GM21528 (cell line): ENCODE results near the gene ATG4C.
"Not testable (repeated sequence)": the region's sequence is repeated elsewhere in the genome, so short reads cannot be mapped to it uniquely, and the experiment has no call there.

Source experiments
- ATAC-seq: cut with Tn5 transposase; IDR thresholded peaks from one replicate; pipeline ENCODE4 v1.9.1; 2021; ENCODE audit warnings: mild to moderate bottlenecking, moderate library complexity; ENCODE audit not compliant: unreplicated experiment, low FRiP score

Gene ATG4C

DNA sequence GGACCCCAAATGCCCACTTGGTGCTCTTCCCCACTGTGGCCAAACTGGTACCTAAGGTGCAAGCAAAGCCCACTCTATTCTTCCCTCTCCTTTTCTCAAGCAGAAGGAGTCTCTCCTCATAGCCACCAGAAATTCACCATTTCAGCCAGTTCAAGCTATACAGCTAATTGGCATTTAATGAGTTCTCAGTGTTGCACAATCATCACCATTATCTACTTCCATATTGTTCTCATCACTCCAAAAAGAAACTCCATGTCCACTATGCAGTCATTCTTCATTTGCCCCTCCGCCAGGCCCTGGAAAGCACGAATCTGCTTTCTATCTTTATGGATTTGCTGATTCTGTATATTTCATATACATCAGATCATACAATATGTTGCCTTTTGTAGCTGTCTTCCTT lies 9.9 kb upstream of the ATG4C start:
- ATAC-seq = no peak

DNA sequence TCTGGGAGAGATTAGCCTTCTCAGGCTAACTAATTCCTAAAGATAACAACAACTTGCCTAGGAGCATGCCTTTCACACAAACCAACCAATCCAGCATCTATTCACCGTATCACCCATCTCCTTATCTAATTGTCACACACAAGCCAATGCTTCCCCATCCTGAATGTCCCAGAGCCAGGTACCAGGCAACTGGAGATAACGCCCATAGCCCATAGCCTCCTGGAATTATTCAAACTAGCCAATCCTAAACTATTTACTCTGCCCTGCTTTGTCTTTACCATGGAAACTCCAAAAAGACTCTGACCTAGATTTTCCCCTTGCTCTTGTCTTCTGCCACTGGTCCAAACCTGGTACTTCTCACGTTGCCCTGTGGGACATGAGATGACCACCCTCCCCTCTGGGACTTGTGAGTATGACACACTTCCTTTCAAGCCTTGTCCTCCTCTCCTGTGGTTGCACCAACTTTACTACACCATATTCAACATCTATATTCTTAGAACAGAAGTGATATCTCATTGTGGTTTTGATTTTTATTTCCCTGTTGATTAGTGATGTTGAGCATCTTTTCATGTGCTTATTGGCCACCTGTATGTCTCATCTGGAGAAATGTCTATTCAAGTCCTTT lies 8.8 kb upstream of the ATG4C start:
- no peak for ATAC-seq

DNA sequence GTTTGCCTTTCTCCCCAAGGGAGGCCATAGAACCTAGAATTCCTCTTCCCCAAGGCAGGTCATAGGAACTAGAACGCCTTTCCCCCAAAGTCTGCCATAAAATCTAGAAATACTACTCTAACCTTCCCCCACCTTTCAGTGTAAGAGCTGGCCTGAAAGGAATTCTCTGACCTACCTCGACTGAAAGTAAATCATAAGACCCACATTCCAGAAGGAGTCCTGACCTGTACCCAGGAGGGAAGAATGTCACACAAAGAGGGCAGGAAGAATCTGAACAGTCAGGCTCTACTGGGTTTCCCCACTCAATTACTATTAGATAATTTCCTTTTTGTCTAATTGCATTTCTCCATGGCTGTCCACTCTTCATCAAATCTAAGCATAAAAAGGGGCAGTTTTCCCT lies 5.7 kb upstream of the ATG4C start:
- no peak for ATAC-seq

DNA sequence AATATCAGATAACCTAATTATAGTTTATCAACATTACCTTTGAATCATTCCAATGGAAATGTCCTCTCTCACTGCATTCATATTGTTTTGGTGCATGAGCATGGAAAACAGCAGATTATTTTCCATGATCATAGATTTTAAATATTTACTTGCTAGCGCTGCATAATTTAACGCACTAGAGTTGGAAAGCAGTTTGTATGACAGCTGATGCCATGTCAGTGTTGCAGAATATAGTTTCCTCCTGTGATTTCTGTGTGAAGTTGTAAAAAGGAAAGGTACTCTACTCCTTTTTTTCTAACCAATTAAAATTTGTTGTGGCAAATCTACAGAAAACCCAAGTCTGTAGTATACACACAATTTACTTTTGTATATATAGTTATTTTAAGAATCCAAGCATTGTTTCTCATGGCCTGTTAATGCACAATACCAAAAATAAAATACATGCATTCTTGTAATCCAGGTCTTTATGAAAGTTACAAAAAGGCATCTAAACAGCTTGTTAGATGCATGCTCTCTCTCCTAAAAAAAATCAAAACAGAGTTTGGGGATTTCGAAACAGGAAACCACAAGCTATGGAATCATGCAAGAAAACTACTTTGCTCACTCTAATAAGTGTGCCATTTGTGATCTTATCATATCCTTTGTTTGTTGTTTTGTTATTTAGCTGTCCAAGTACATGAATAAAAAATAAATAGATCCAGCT lies 1.9 kb upstream of the ATG4C start:
- ATAC-seq = no peak

DNA sequence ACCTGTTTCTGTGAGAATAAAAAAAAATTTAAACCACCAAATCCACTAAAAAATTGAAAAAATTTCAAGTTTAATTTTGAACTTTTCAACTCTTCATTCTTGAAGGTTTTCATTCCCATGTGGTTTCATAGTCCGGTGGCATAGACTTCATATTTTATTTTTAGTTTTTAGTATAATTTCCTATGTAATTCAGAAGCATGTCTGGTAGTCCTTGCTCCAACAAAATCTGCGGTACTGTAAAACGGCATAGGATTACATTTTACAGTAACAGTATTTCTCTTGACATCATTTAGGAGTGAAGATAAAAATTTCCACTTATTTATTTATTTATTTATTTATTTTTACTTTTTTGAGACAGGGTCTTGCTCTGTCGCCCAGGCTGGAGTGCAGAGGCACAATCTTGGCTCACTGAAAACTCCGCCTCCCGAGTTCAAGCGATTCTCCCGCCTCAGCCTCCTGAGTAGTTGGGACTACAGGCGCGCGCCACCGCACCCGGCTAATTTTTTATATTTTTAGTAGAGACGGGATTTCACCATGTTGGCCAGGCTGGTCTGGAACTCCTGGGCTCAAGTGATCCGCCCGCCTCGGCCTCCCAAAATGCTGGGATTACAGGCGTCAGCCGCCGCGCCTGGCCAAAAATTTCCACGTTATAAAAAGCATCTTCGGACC lies 1.3 kb upstream of the ATG4C start:
- not testable (repeated sequence) for ATAC-seq

DNA sequence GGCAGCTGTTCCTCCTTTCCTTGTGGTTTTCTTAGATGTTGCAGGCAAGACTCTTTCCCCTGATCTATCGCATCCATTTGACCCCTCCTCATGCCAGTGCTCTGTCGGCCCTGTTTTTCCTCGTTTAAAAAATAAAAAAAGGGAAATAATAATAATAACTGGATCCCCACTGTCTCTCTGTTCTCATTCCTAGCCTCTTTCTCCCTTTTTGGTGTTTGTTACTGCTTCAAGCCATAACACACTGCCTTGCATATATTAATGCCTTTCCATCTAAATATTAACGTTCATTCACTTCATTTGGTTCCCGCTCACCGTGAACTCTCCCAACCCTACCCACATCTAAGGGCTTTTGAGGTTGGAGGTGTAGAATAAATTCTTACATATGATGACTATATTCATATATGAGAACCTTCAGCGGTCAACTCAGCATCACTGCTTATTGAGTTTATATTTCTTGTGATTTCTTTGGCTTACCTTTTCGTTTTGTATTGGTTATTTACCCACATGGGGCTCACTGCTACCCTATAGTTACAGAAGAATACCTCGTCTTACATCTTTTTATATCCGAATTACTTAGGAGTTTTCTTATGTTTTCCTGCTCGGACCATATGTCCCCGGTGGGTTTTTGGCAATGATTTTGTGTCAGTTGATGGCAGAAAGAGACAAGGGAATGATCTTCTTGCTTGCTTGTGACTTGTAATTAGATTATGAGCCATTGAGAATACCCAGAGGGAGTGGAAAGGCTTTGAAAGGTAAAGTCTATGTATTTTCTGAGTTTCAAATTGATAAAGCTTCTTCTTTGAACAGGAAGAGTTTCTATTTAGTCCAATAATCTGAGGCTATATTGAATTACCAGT lies 805 bp downstream of the ATG4C start:
- peak; percentile 30 for ATAC-seq

DNA sequence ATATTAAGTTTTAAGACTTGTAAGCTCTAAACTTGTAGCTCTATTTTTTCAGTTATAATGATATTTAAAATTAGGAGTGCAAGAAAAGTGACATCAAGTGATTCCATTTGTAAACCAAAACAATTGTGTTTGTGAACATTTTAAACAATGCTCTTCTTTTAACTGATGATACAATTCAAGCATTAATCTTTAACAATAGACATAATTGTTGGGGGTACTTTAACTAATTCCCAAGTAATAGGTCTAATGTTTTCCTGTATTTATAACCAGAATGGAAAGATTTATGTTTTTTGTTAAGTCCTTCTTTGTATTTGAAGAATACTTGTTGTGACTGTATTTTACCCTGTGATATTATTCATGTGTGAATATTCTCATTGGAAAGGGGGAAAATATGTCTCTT lies 6.8 kb downstream of the ATG4C start:
- no peak for ATAC-seq

DNA sequence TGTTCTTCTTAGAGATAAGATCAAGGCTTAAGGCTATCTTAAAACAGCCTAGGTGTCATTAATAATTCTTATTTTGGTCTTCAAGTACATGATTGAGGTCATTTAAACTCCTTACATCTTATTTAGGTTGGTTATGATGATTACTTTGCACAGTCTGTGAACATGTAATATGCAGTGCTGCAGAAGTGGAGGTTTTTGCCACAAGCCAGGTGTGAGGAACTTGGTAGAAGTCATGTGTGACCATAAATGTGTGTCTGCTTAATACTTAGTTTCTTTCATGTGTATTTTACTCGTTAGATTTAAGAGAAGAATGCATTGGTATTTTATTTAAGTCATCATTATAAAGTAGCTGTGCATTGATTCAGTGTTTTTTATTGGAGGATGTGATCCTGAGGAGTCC lies 10.1 kb downstream of the ATG4C start:
- no peak for ATAC-seq

DNA sequence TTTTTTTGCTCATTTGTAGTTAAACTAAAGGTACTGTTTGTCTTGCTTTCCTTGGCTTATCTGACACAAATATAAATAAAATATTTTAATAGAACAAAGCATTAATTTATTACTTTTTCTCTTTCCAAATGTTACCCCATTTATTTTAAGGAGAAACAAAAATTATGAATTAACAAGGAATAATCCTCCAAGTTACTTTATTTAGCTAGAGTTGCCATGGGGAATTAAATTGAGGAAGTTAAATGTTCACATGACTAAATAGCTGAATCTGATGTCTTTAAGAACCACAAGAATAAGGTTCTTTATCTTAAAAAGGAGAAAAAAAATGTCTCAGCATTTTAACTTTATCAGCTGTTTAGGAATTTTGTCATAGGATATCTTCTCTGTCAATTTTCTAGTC lies 12.3 kb downstream of the ATG4C start:
- ATAC-seq = no peak

DNA sequence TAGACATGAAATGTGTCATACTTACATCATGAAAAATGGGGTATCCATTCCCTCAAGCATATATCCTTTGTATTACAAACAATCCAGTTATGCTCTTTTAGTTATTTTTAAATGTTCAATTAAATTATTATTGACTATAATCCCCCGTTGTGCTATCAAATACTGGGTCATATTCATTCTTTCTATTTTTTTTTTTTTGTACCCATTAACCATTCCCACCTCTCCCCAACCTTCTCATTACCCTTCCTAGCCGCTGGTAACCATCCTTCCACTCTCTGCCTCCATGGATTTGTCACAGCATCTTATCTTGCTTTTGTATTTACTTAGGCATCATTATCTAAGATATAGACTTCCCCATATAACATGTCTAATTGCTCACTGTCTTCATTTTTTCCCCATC lies 15.8 kb downstream of the ATG4C start:
- ATAC-seq = no peak

DNA sequence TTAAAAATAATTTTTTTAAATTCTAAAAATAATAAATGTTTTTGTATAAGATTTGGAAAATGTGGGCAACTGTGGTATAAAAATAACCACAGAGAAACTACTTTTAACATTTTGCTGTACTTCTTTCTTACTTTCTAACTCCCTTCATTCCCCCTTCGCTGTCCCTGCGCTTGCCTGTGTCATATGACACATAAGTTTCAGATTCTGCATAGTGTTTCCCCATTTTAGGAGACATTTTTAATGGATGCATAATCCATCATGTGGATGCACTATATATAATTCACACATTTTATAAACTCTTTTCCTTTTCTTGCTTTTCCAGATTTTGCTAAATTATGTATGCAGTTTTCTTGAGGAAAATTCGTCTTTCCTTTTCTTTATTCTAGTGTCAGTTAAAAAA lies 16.3 kb downstream of the ATG4C start:
- peak; percentile 51 for ATAC-seq

DNA sequence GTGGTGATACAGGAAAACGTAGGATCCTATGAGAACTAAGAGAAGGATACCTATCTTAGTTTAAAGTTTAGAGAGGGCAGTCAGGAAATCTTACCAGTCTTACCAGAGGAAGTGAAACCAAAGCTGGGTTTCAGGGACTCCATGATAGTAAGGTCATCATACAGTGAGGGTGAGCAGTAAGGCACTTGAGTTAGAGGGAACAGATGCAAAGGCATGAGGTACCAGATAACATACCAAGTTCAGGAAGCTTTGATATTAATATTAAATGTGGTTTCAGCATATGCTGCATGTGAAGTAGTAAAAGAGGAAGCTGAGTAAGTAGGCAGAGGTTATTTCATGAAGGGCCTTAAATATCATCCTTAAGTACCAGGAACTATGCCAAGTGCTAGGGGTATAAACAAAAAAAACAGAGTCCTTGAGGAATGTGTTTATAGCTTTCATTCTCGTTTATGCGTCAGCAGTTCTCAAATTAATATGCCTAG lies 16.9 kb downstream of the ATG4C start:
- ATAC-seq = peak; percentile 98

DNA sequence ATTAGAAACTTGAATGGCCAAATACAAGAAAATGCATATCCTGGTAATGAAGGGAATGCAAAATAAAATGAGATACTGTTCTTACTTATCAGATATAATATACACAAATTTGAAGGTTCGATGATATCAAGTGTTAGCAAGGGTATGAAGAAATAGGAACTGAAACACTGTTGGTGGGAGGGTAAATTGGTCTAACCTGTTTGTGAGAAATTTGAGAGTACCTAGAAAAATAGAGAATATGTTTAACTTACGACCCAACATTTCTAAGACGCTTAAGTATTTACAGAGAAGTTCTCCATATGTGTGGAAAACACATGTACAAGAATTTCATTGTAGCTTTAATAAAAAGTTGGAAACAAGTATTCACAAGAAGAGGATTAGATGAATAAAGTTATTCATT lies 25.9 kb downstream of the ATG4C start:
- ATAC-seq = no peak

DNA sequence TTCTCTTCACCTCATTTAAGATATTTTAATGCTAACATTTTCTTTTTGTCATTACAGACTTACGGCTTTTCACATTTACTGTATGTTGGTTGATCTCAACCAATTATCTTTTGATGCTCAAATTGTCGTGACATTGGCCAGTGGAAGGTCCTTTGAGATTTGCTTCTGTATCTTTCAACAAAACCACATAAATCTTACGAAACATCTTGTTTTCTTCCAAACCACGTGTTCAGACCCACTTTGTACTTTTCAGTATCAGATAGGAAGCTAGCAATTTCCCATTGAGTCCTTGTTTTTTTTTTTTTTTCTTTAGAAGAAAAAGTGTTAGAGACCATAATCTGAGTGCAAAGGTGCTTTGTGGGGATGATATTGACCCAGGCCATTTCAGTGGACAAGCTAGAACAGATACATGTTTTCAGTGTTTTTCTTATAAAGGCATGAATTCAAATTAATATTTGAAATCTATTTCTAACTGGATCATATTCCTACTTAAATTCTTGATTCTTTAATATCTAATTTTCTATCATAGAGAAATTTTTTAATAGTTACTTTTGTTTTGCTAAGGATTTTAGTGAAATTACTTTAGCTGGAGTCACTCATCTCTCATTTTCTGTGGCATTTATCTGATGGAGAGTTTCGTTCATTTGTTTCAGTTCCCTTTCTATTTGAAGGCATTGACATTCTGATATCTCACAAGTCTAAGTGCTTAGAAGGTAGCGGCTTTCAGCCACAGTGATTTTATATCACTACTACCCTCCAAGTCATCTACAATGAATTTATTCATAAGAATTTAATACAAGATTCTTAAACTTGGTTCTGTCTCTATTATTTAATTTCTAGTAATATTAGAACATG lies 26.7 kb downstream of the ATG4C start:
- peak; percentile 92 for ATAC-seq

DNA sequence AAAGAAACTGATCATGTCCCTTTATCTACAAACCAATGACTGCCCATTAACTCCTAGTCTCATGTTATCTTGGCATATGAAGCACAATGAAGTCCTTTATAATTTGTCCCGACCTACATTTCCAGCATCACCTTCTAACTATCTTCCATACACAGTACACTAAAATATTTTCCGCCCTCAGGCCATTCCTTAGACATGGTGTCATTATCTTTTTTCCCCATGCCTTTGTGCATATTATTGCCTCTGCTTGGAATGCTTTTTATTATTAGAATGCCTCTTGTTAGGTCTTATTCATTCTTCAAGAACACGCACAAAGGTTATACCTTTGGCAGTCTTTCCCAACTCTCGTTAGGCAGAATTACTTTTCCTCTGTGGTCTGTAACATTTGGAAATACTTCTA lies 39.6 kb downstream of the ATG4C start:
- ATAC-seq = no peak

DNA sequence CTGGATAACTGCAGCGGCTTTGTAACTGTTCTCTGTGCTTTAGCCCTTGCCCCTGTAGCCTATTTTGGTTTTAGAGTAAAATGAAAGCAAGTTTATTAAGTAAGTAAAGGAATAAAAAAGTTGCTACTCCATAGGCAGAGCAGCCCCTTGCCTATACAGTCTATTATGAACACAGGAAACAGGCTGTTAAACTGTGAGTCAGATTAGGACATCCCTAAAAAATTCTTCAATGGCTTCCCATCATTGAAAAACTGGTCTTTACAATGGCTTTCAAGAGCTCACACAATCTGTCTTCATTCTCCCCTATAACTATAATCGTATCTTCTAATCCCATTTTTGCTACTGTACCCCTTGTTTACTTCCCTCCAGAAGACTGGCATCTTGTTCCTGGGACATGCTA lies 43.0 kb downstream of the ATG4C start:
- no peak for ATAC-seq

DNA sequence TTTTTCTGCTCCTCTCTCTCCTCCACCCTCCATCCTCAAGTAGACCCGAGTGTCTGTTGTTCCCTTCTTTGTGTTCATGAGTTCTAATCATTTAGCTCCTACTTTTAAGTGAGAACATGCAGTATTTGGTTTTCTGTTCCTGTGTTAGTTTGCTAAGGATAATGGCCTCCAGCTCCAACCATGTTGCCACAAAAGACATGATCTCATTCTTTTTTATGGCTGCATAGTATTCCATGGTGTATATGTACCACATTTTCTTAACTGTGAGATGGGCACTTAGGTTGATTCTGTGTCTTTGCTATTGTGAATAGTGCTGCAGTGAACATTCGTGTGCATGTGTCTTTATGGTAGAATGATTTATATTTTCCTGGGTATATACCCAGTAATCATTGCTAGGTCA lies 43.9 kb downstream of the ATG4C start:
- not testable (repeated sequence) for ATAC-seq

DNA sequence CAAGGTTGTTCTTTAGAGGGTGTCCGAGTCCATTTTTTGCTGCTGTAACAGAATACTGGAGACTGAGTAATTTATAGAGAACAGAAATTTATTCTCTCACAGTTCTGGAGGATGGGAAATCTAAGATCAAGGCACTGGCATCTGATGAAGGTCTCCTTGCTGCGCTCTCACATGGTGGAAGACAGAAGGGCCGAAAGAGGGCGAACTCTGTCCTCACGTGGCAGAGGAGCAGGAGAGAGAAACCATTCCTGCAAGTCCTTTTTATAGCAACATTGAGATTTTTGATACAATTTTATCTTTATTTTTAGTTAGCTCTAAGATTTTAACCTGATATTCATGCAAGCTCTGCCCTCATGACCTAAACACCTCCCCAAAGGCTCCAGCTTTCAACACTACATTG lies 48.3 kb downstream of the ATG4C start:
- ATAC-seq = no peak

DNA sequence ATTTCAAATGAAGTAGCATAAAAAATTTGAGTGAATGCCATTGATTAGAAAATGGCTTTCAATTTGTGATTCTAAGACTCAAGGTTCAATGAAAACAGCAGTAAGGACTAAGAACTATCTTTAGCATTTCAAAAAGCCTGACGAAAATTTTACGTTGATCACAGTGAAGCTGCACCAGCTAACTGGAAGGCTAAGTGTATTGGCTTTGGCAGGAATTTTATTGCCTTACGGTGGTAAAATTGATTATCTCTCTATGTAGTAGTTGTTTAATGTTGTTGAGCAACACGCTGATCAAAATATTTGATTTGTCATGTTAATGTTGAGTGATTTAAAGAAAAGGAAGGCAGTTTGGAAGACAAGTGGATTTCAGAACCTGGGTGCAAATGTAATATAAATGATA lies 49.6 kb downstream of the ATG4C start:
- ATAC-seq = no peak

DNA sequence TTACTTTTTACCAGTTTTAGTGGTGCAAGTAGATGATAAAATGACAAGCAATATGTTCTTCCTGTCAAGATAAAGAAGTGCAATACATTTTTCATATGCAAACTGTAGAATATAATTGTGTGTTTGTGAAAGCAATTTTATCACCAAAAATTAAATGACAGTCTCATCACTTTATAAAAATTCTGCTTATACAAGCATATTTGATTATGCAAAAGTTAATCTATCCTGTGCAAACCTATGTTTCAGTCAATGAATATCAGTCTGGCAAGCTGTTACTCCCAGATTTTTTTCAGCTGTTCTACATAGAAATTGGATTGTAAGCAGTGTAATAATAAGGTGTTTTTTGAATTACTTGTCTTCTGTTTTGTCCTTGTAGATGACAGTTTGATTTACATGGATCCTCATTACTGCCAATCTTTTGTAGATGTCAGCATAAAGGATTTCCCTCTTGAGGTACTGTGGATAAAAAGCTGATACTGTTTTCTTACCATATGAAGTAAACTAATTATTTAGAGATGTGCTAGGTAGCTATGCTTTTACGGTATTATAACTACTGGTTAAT lies 50.5 kb downstream of the ATG4C start:
- no peak for ATAC-seq
